ENCODE results near the gene TAAR2. TPM values are rescaled to one million over a fixed set of nuclear protein-coding genes. Genes with fewer than 3 reads are reported as not detected.

The TAAR2 gene
- total RNA-seq, 4 donors from 2014 or later: not detected

GRCh38 chr6:132567566-132567965 is 56.5 kb downstream of the TAAR2 start:
- intact Hi-C loops (cut with DNase I; ENCODE audit: low total_unique reads): no loop called here
- Histone ChIP-seq H3K27me3 (no peaks in the 10 kb centered on the region), H3K4me1 (no peaks in the 10 kb centered on the region), H3K36me3 (no peaks in the 10 kb centered on the region), H3K27ac (no peak overlapping the region), H3K9me3 (no peaks in the 10 kb centered on the region), H3K4me3 (no peak overlapping the region)
- TF ChIP-seq, protein P1, sequence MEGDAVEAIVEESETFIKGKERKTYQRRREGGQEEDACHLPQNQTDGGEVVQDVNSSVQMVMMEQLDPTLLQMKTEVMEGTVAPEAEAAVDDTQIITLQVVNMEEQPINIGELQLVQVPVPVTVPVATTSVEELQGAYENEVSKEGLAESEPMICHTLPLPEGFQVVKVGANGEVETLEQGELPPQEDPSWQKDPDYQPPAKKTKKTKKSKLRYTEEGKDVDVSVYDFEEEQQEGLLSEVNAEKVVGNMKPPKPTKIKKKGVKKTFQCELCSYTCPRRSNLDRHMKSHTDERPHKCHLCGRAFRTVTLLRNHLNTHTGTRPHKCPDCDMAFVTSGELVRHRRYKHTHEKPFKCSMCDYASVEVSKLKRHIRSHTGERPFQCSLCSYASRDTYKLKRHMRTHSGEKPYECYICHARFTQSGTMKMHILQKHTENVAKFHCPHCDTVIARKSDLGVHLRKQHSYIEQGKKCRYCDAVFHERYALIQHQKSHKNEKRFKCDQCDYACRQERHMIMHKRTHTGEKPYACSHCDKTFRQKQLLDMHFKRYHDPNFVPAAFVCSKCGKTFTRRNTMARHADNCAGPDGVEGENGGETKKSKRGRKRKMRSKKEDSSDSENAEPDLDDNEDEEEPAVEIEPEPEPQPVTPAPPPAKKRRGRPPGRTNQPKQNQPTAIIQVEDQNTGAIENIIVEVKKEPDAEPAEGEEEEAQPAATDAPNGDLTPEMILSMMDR (IDR thresholded peaks at IDR 0.05): no peak
- TF ChIP-seq POLR2A (IDR thresholded peaks at IDR 0.05): no peak
- DNase-seq: no peak

Other genes with a start within 250 kb of the TAAR2 start
- 100 to 1,000 TPM in 1 of 4 donors, 10 to 100 TPM in 3; 27.6 to 260 (median 58.9) TPM for gene MOXD1, start 222.8 kb downstream of the TAAR2 start, total RNA-seq
- 10 to 100 TPM; 22.3 to 82.9 (median 67.5) TPM for gene STX7, start 111.2 kb downstream of the TAAR2 start, total RNA-seq
- gene TAAR9, start 86.0 kb downstream of the TAAR2 start, total RNA-seq: not detected
- gene TAAR8, start 71.6 kb downstream of the TAAR2 start, total RNA-seq: under 1 TPM in 1 of 4 donors, not detected in 3; 0.28 TPM
- gene TAAR6, start 54.0 kb downstream of the TAAR2 start, total RNA-seq: not detected
- gene TAAR5, start 34.5 kb downstream of the TAAR2 start, total RNA-seq: not detected
- gene TAAR1, start 34.9 kb upstream of the TAAR2 start, total RNA-seq: under 1 TPM in 1 of 4 donors, not detected in 3; 0.41 TPM
- gene VNN1, start 89.8 kb upstream of the TAAR2 start, total RNA-seq: 1 to 10 TPM in 1 of 4 donors, under 1 TPM in 2, not detected in 1; 0.64 to 2.9 (median 0.83) TPM
- 10 to 100 TPM in 1 of 4 donors, 1 to 10 TPM in 3; 1.5 to 40.9 (median 2.7) TPM for gene VNN2, start 133.6 kb upstream of the TAAR2 start, total RNA-seq
- gene SLC18B1, start 174.4 kb upstream of the TAAR2 start, total RNA-seq: 10 to 100 TPM in 1 of 4 donors, 1 to 10 TPM in 2, under 1 TPM in 1; 0.51 to 38.7 (median 8.0) TPM
- gene RPS12, start 190.3 kb upstream of the TAAR2 start, total RNA-seq: 1,000 to 10,000 TPM in 3 of 4 donors, 100 to 1,000 TPM in 1; 875 to 4,841 (median 1,355) TPM